ENCODE results near the gene C2CD2.

GRCh38 chr21:41958886-41959563, 5.2 kb upstream of the C2CD2 start:
- no peak for TF ChIP-seq CTCF (IDR thresholded peaks at IDR 0.05; ENCODE audit: poor library complexity)
- no peak for TF ChIP-seq EZH2phosphoT487 (IDR thresholded peaks at IDR 0.05; ENCODE audit: low read depth, severe bottlenecking, unreplicated experiment)
- TF ChIP-seq EZH2 (IDR thresholded peaks at IDR 0.05; ENCODE audit: borderline replicate concordance) = no peak
